CD8-positive, alpha-beta memory T cell (primary cell): ENCODE data around the gene KCTD8. TPM values are rescaled to one million over a fixed set of nuclear protein-coding genes. Genes with fewer than 3 reads are reported as not detected.

Experiments used
- CTCF ChIA-PET: fragments of 350-600 bp; sonication (Branson Sonifier 250); formaldehyde crosslinking; loops from one replicate; lab custom pipeline; 2021; ENCODE audit warnings: antibody characterized with exemption; lab: Charles Lee
- POLR2A ChIA-PET: fragments of 350-600 bp; sonication (Branson Sonifier 250); formaldehyde crosslinking; loops from one replicate; lab custom pipeline; 2021; ENCODE audit warnings: antibody characterized with exemption; lab: Charles Lee
- DNase-seq, 5 donors: peaks; one replicate each; pipeline versions ENCODE4 v3.0.0 to v3.0.0-alpha.2; 2020 to 2022; ENCODE audit warnings: mixed read lengths in 1 of 5
- H3K27ac ChIP-seq: one replicate; pipeline ENCODE4 v1.7.0; 2013; ENCODE audit warnings: low read depth, mild to moderate bottlenecking, low read length, moderate library complexity
- H3K27me3 ChIP-seq: 2 replicates; pipeline ENCODE4 v1.7.0; 2013; ENCODE audit warnings: low read length, mild to moderate bottlenecking; ENCODE audit not compliant: insufficient read depth, poor library complexity, severe bottlenecking
- H3K36me3 ChIP-seq: 2 replicates; pipeline ENCODE4 v1.7.0; 2013; ENCODE audit warnings: mild to moderate bottlenecking, low read length, moderate library complexity; ENCODE audit not compliant: insufficient read depth
- H3K4me1 ChIP-seq: 2 replicates; pipeline ENCODE4 v1.7.0; 2013; ENCODE audit warnings: mild to moderate bottlenecking, low read length, moderate library complexity; ENCODE audit not compliant: insufficient read depth
- H3K4me3 ChIP-seq: 2 replicates; pipeline ENCODE4 v1.7.0; 2013; ENCODE audit warnings: mild to moderate bottlenecking, low read length
- H3K9me3 ChIP-seq: 2 replicates; pipeline ENCODE4 v1.7.0; 2013; ENCODE audit warnings: mild to moderate bottlenecking, low read length
- H3K27ac Mint-ChIP-seq, 8 donors: one replicate each; pipeline ENCODE4 v1.8.0; 2020 to 2021; ENCODE audit warnings: mixed read lengths in 8 of 8, mild to moderate bottlenecking in 6 of 8, inconsistent platforms in 3 of 8, moderate library complexity in 3 of 8
- H3K27me3 Mint-ChIP-seq, 2 donors: one replicate each; pipeline ENCODE4 v1.8.0; 2020 to 2021; ENCODE audit warnings: mixed read lengths in 2 of 2, mild to moderate bottlenecking in 1 of 2, moderate library complexity in 1 of 2
- H3K36me3 Mint-ChIP-seq, 3 donors: one replicate each; pipeline ENCODE4 v1.8.0; 2020 to 2021; ENCODE audit warnings: mixed read lengths in 3 of 3, inconsistent platforms in 1 of 3, mild to moderate bottlenecking in 1 of 3
- H3K4me1 Mint-ChIP-seq, 3 donors: one replicate each; pipeline ENCODE4 v1.8.0; 2020 to 2021; ENCODE audit warnings: mixed read lengths in 3 of 3, inconsistent platforms in 1 of 3, mild to moderate bottlenecking in 1 of 3
- H3K4me3 Mint-ChIP-seq, 7 donors: one replicate each; pipeline ENCODE4 v1.8.0; 2020 to 2021; ENCODE audit warnings: mixed read lengths in 7 of 7, mild to moderate bottlenecking in 6 of 7, moderate library complexity in 4 of 7, inconsistent platforms in 2 of 7
- H3K9me3 Mint-ChIP-seq, 5 donors: one replicate each; pipeline ENCODE4 v1.8.0; 2020 to 2022; ENCODE audit warnings: mixed read lengths in 5 of 5, mild to moderate bottlenecking in 3 of 5, moderate library complexity in 2 of 5, inconsistent platforms in 1 of 5
- polyA plus RNA-seq: library from polyadenylated mRNA; unstranded; fragments of 300-500 nt; fragmentation: Illumina TruSeq; gene quantifications from one replicate; pipeline ENCODE4 v1.2.3, GENCODE V29; 2021
- total RNA-seq, 2 experiments: library from RNA; stranded (reverse); gene quantifications; one replicate each; pipeline ENCODE4 v1.2.3, GENCODE V29; 2021

KCTD8 gene
- total and polyA plus RNA-seq, 3 experiments from 2014 or later: not detected

DNA sequence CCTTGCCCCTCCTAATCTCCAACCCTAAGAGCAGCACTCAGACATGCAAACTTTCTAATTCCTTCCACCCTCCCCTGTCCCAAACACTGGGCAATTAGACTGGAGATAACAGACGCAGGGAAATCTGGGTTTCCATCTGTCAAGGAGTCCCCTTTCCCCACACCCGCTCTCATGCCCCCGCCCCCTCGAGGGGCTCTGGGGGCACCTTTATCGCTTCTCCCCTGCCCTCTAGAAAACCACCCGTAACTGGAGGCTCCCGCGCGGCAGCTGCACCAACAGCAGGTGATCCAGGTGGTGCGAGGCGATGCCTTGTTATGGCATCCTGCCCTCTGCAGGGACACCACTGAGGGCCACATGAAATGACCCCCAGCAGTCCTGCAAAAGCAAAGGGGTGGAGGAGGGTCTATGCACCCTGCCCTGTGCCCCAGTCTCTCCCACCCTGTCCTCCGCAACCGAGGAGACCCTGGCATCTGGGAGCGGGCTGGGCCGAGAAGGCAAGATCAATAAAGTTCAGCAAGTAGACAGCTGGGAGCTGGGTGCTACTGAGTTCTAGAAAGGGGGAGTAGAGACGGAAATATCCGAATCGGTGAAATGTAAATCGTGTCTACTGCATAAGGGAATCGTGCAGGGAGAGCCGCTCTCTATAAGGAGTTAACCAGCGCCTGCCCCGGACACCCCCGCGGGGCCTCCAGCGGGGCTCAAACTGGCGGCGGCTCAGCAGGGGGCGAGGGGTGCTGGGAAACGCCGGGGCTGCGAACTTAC is 1.6 kb downstream of the KCTD8 start:
- H3K9me3 ChIP-seq: no peaks in the 10 kb centered on the region
- CTCF ChIA-PET: no interaction called here
- Mint-ChIP-seq H3K36me3 (no peaks in the 10 kb centered on the region), H3K4me1 (peaks cover 8 to 15% (median 9%) of the 10 kb centered on the region in 3 donors), H3K27me3 (peaks cover 19 to 42% of the 10 kb centered on the region in 2 donors), H3K27ac (no peak overlapping the region), H3K4me3 (peak overlapping the region in 4 of 7 donors; percentile 5 to 53 (median 38)), H3K9me3 (peaks cover 0 to 12% (median 3%) of the 10 kb centered on the region in 5 donors)
- no peaks in the 10 kb centered on the region for H3K4me1 ChIP-seq
- H3K36me3 ChIP-seq: no peaks in the 10 kb centered on the region
- POLR2A ChIA-PET: no interaction called here
- H3K27ac ChIP-seq: no peak overlapping the region
- peaks cover 10% of the 10 kb centered on the region for H3K27me3 ChIP-seq
- no peak overlapping the region for H3K4me3 ChIP-seq
- no peak for DNase-seq

DNA sequence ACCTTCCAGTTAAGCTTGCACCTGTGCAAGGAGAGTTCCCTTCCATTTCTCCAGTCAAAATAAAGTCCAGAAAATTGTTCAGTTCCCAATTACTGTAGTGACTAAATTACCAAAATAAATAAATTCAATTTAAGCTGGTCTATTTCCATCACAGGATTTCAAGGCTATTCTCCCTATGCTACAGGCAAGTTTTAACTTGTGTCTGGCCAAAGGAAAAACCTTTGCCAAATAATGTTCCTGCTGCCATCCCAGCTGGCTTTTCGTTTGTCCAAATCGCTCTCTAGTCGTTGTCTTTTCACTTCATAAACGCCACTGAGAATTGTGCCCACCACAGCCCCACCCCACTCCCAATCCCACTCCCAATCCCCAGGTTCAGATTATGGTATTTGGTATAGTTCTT is 2.4 kb downstream of the KCTD8 start:
- no peaks in the 10 kb centered on the region for H3K36me3 Mint-ChIP-seq
- CTCF ChIA-PET: no interaction called here
- H3K27me3 Mint-ChIP-seq: peaks cover 19 to 42% of the 10 kb centered on the region in 2 donors

DNA sequence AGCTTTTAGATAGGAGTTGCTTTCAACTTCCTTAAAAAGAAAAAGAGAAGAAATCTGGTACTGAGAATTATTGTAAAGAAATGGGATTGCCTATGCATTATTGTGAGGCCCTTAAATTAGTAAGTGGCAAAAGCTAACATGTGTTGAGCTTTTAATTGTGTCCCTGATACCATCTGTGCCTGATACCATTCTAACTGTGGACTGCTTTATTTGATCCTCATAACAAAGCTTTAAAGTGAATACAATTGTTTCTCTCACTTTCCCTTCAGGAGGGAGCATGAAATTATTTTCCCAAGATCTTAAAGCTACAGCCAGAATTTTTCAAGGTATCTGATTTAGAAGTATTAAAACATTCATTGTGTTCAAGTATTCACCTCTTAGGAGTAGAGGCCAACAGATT is 9.9 kb downstream of the KCTD8 start:
- ChIA-PET POLR2A (no interaction called here), CTCF (no interaction called here)
- H3K4me3 Mint-ChIP-seq: no peak overlapping the region
- no peaks in the 10 kb centered on the region for H3K4me1 ChIP-seq
- no peaks in the 10 kb centered on the region for H3K36me3 Mint-ChIP-seq
- no peak for DNase-seq
- H3K4me1 Mint-ChIP-seq: no peaks in the 10 kb centered on the region
- H3K9me3 Mint-ChIP-seq: peaks cover 0 to 7% (median 3%) of the 10 kb centered on the region in 5 donors
- no peaks in the 10 kb centered on the region for H3K36me3 ChIP-seq
- H3K27ac ChIP-seq: no peak overlapping the region
- no peak overlapping the region for H3K4me3 ChIP-seq
- no peaks in the 10 kb centered on the region for H3K9me3 ChIP-seq
- no peaks in the 10 kb centered on the region for H3K27me3 ChIP-seq
- peaks cover 0 to 4% of the 10 kb centered on the region in 2 donors for H3K27me3 Mint-ChIP-seq
- no peak overlapping the region for H3K27ac Mint-ChIP-seq

More for the DNA sequence above, 2.4 kb downstream of the KCTD8 start:
- peaks cover 0 to 12% (median 3%) of the 10 kb centered on the region in 5 donors for H3K9me3 Mint-ChIP-seq
- Histone ChIP-seq H3K36me3 (no peaks in the 10 kb centered on the region), H3K4me1 (no peaks in the 10 kb centered on the region), H3K27ac (no peak overlapping the region), H3K27me3 (peaks cover 10% of the 10 kb centered on the region), H3K9me3 (no peaks in the 10 kb centered on the region), H3K4me3 (no peak overlapping the region)
- no peak for DNase-seq
- peak overlapping the region in 3 of 7 donors; percentile 5 to 39 (median 38) for H3K4me3 Mint-ChIP-seq
- H3K27ac Mint-ChIP-seq: no peak overlapping the region
- POLR2A ChIA-PET: no interaction called here
- peaks cover 8 to 15% (median 9%) of the 10 kb centered on the region in 3 donors for H3K4me1 Mint-ChIP-seq

GRCh38 chr4:44434247-44434646 is 14.4 kb downstream of the KCTD8 start:
- no peaks in the 10 kb centered on the region for H3K36me3 ChIP-seq
- no peak overlapping the region for H3K4me3 ChIP-seq
- no peaks in the 10 kb centered on the region for H3K9me3 ChIP-seq
- Mint-ChIP-seq H3K27me3 (no peaks in the 10 kb centered on the region), H3K27ac (no peak overlapping the region), H3K4me3 (no peak overlapping the region), H3K9me3 (peaks cover 0 to 6% (median 0%) of the 10 kb centered on the region in 5 donors), H3K4me1 (no peaks in the 10 kb centered on the region), H3K36me3 (no peaks in the 10 kb centered on the region)
- H3K4me1 ChIP-seq: no peaks in the 10 kb centered on the region
- no peak for DNase-seq
- no peak overlapping the region for H3K27ac ChIP-seq
- POLR2A ChIA-PET: no interaction called here
- CTCF ChIA-PET: no interaction called here
- no peaks in the 10 kb centered on the region for H3K27me3 ChIP-seq

DNA sequence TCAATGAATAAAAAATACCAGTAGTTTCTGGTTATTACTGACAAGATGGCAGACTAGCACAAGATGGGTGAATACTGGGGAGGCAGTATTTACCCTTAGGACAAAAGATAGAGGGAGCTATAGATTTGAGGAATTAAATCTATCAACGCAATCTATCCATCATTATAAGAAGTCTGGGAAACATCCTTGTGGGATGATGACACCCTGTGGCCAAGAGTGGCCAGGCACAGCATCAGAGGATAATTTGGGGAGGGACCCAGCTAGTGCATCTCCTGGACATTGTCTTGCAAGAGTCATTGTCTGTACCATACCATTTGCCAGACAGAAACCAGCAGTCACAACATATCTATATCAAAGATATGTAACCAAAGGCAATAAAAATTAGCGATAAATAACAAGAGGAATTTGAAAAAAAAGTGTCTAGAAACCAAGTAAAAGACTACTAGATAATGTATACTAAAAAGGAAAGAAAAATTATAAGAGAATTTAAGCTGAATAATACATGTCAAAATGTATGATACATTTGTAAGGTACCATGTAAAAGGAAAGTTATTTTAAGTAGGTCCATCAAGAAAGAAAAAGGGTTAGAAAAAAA is 22.9 kb downstream of the KCTD8 start:
- Mint-ChIP-seq H3K36me3 (no peaks in the 10 kb centered on the region), H3K4me1 (no peaks in the 10 kb centered on the region), H3K27me3 (peaks cover 0 to 2% of the 10 kb centered on the region in 2 donors), H3K4me3 (no peak overlapping the region), H3K27ac (no peak overlapping the region), H3K9me3 (no peaks in the 10 kb centered on the region)
- Histone ChIP-seq H3K9me3 (no peaks in the 10 kb centered on the region), H3K36me3 (no peaks in the 10 kb centered on the region), H3K27me3 (no peaks in the 10 kb centered on the region), H3K4me1 (no peaks in the 10 kb centered on the region), H3K27ac (no peak overlapping the region), H3K4me3 (no peak overlapping the region)
- ChIA-PET POLR2A (no interaction called here), CTCF (no interaction called here)
- DNase-seq: no peak

GRCh38 chr4:44422912-44423311 is 25.7 kb downstream of the KCTD8 start:
- no peaks in the 10 kb centered on the region for H3K4me1 ChIP-seq
- POLR2A ChIA-PET: no interaction called here
- DNase-seq: no peak
- Mint-ChIP-seq H3K36me3 (no peaks in the 10 kb centered on the region), H3K27ac (no peak overlapping the region), H3K27me3 (no peaks in the 10 kb centered on the region), H3K9me3 (peaks cover 0 to 7% (median 0%) of the 10 kb centered on the region in 5 donors), H3K4me3 (no peak overlapping the region), H3K4me1 (no peaks in the 10 kb centered on the region)
- H3K9me3 ChIP-seq: no peaks in the 10 kb centered on the region
- CTCF ChIA-PET: no interaction called here
- no peaks in the 10 kb centered on the region for H3K27me3 ChIP-seq
- no peak overlapping the region for H3K4me3 ChIP-seq
- H3K36me3 ChIP-seq: no peaks in the 10 kb centered on the region
- no peak overlapping the region for H3K27ac ChIP-seq

DNA sequence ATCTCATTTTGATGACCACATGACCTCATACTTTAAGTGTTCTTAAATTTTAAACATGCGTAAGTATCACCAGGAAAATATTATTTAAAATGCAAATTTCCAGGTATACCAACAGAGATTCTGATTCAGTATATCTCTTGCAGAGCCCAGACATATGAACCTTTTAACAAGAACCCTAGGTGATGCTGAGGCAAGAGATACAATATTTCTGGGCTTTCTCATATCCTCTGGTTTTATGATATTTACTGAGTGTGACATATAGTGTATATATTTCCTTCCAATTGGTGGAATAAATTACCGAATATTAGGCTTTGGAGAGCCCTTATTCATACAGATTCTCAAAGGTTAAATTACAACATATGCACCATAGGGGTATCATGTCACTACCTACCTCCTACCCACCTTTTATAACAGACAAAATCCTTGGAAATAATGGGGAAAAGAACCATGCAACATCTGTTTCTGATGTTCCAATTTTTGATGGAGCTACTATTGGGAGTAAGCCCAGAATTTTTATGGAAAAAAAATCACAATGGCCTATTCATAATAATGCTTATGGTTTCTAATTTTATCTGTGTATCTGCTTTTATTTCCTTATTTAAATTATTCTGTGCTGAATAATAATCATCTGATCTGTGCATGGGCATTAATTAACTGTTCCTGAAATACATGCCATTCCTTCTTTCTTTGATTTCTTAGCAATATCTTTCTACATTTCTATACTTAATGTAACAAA is 27.1 kb downstream of the KCTD8 start:
- no peaks in the 10 kb centered on the region for H3K4me1 ChIP-seq
- H3K27me3 Mint-ChIP-seq: no peaks in the 10 kb centered on the region
- H3K36me3 ChIP-seq: no peaks in the 10 kb centered on the region

GRCh38 chr4:44415251-44415650 is 33.4 kb downstream of the KCTD8 start:
- H3K4me3 Mint-ChIP-seq: no peak overlapping the region
- H3K27ac Mint-ChIP-seq: no peak overlapping the region
- ChIA-PET CTCF (no interaction called here), POLR2A (no interaction called here)
- H3K27me3 ChIP-seq: no peaks in the 10 kb centered on the region
- no peak for DNase-seq
- no peaks in the 10 kb centered on the region for H3K4me1 Mint-ChIP-seq
- H3K9me3 Mint-ChIP-seq: peaks cover 0 to 16% (median 0%) of the 10 kb centered on the region in 5 donors
- H3K36me3 Mint-ChIP-seq: no peaks in the 10 kb centered on the region
- peaks cover 0 to 2% of the 10 kb centered on the region in 2 donors for H3K27me3 Mint-ChIP-seq
- H3K9me3 ChIP-seq: no peaks in the 10 kb centered on the region
- H3K4me3 ChIP-seq: no peak overlapping the region
- H3K4me1 ChIP-seq: no peaks in the 10 kb centered on the region
- H3K36me3 ChIP-seq: no peaks in the 10 kb centered on the region
- H3K27ac ChIP-seq: no peak overlapping the region

More for the DNA sequence above, 27.1 kb downstream of the KCTD8 start:
- no peak overlapping the region for H3K4me3 Mint-ChIP-seq
- H3K27ac Mint-ChIP-seq: no peak overlapping the region
- no peak for DNase-seq
- no peaks in the 10 kb centered on the region for H3K9me3 ChIP-seq
- POLR2A ChIA-PET: no interaction called here
- no peak overlapping the region for H3K27ac ChIP-seq
- CTCF ChIA-PET: no interaction called here
- H3K9me3 Mint-ChIP-seq: peaks cover 0 to 10% (median 0%) of the 10 kb centered on the region in 5 donors
- H3K36me3 Mint-ChIP-seq: no peaks in the 10 kb centered on the region
- H3K27me3 ChIP-seq: no peaks in the 10 kb centered on the region
- no peaks in the 10 kb centered on the region for H3K4me1 Mint-ChIP-seq
- no peak overlapping the region for H3K4me3 ChIP-seq
